Neural cell (in vitro differentiated cells): Measurements from ENCODE around the gene ADAP1. TPM values are rescaled to one million over a fixed set of nuclear protein-coding genes. Genes with fewer than 3 reads are reported as not detected.

Source experiments
- H2AFZ ChIP-seq: fragments of 200-600, 300-800 bp; sonication (generic), shearing (Covaris generic); 2 replicates; pipeline ENCODE4 v1.6.0; 2014; ENCODE audit warnings: low read depth, mild to moderate bottlenecking, antibody characterized with exemption, low read length, moderate library complexity
- H3F3A ChIP-seq: fragments of 200-600 bp; shearing (Covaris generic); 2 replicates; pipeline ENCODE4 v1.6.1; 2016; ENCODE audit warnings: mild to moderate bottlenecking, moderate library complexity, mixed read lengths, antibody characterized with exemption, low read length; ENCODE audit not compliant: insufficient read depth, poor library complexity, severe bottlenecking
- H3K27ac ChIP-seq: fragments of 200-600, 300-800 bp; sonication (generic), shearing (Covaris generic); 2 replicates; pipeline ENCODE4 v1.5.1; 2014; ENCODE audit warnings: mild to moderate bottlenecking, low read length, moderate library complexity
- H3K27me3 ChIP-seq: fragments of 300-800, 200-600 bp; sonication (generic), shearing (Covaris generic); 2 replicates; pipeline ENCODE4 v1.6.0; 2014; ENCODE audit warnings: mild to moderate bottlenecking, low read depth, low read length, moderate library complexity; ENCODE audit not compliant: insufficient read depth
- H3K36me3 ChIP-seq: fragments of 300-800, 200-600 bp; sonication (generic), shearing (Covaris generic); 2 replicates; pipeline ENCODE4 v1.5.1; 2014; ENCODE audit warnings: mild to moderate bottlenecking, antibody characterized with exemption, low read length, moderate library complexity; ENCODE audit not compliant: insufficient read depth
- H3K4me2 ChIP-seq: fragments of 300-800, 200-600 bp; sonication (generic), shearing (Covaris generic); 2 replicates; pipeline ENCODE4 v1.6.0; 2014; ENCODE audit warnings: mild to moderate bottlenecking, low read length
- H3K4me3 ChIP-seq: fragments of 300-800, 200-600 bp; sonication (generic), shearing (Covaris generic); 2 replicates; pipeline ENCODE4 v1.5.1; 2014; ENCODE audit warnings: mild to moderate bottlenecking, low read length, moderate library complexity
- H3K79me2 ChIP-seq: fragments of 200-600 bp; shearing (Covaris generic); replicated peaks from 2 replicates; pipeline ENCODE4 v1.6.0; 2014; ENCODE audit warnings: mild to moderate bottlenecking, low read length, moderate library complexity; ENCODE audit not compliant: insufficient read depth
- H3K9ac ChIP-seq: fragments of 300-800, 200-600 bp; sonication (generic), shearing (Covaris generic); 2 replicates; pipeline ENCODE4 v1.6.1; 2016; ENCODE audit warnings: mild to moderate bottlenecking, low read length, mixed read lengths
- H3K9me2 ChIP-seq: fragments of 200-600 bp; shearing (Covaris generic); 2 replicates; pipeline ENCODE4 v1.6.1; 2016; ENCODE audit warnings: mild to moderate bottlenecking, low read length, mixed read lengths; ENCODE audit not compliant: insufficient read depth
- H3K9me3 ChIP-seq: fragments of 200-600, 300-800 bp; sonication (generic), shearing (Covaris generic); 2 replicates; pipeline ENCODE4 v1.6.1; 2016; ENCODE audit warnings: mild to moderate bottlenecking, mixed run types, low read length, moderate library complexity, mixed read lengths
- H4K20me1 ChIP-seq: fragments of 200-600 bp; shearing (Covaris generic); 2 replicates; pipeline ENCODE4 v1.6.1; 2016; ENCODE audit warnings: mild to moderate bottlenecking, mixed run types; ENCODE audit not compliant: insufficient read depth
- EP300 ChIP-seq: fragments of 450-650 bp; conservative IDR thresholded peaks from 2 replicates; pipeline ENCODE4 v1.6.1; 2014; ENCODE audit warnings: antibody characterized with exemption, mild to moderate bottlenecking, moderate library complexity; ENCODE audit not compliant: poor library complexity, severe bottlenecking
- EZH2 ChIP-seq: fragments of 200-600, 300-800 bp; shearing (Covaris generic), sonication (generic); IDR thresholded peaks from 2 replicates; pipeline ENCODE4 v1.6.1; 2014; ENCODE audit warnings: antibody characterized with exemption, low read length, borderline replicate concordance, mild to moderate bottlenecking; ENCODE audit not compliant: insufficient read depth, poor library complexity, severe bottlenecking
- MXI1 ChIP-seq: fragments of 450-650 bp; conservative IDR thresholded peaks from 2 replicates; pipeline ENCODE4 v1.6.1; 2014; ENCODE audit warnings: antibody characterized with exemption, mild to moderate bottlenecking; ENCODE audit not compliant: poor library complexity, severe bottlenecking
- POLR2AphosphoS5 ChIP-seq: IDR thresholded peaks from 2 replicates; pipeline ENCODE4 v1.6.1; 2012
- RAD21 ChIP-seq: fragments of 450-650 bp; conservative IDR thresholded peaks from 2 replicates; pipeline ENCODE4 v1.6.1; 2014; ENCODE audit warnings: antibody characterized with exemption, mild to moderate bottlenecking, moderate library complexity
- SMC3 ChIP-seq: fragments of 450-650 bp; conservative IDR thresholded peaks from 2 replicates; pipeline ENCODE4 v1.6.1; 2014; ENCODE audit warnings: antibody characterized with exemption, mild to moderate bottlenecking, moderate library complexity; ENCODE audit not compliant: poor library complexity
- TAF1 ChIP-seq: IDR thresholded peaks from 2 replicates; pipeline ENCODE4 v1.6.1; 2012; ENCODE audit warnings: low read depth
- polyA plus RNA-seq: library from polyadenylated mRNA; depleted of rRNA; stranded (reverse); fragments of >200 nt; gene quantifications from 2 replicates; pipeline ENCODE4 v1.2.3, GENCODE V29; 2014
- TF ChIP-seq, protein P1 (sequence below): IDR thresholded peaks from 2 replicates; pipeline ENCODE4 v1.6.1; 2012; ENCODE audit warnings: borderline replicate concordance
- TF ChIP-seq, protein P2 (sequence below): fragments of 450-650 bp; IDR thresholded peaks from 2 replicates; pipeline ENCODE4 v1.5.1; 2014; ENCODE audit warnings: antibody characterized with exemption, mild to moderate bottlenecking, moderate library complexity; ENCODE audit not compliant: poor library complexity, severe bottlenecking

The ADAP1 gene
- polyA plus RNA-seq, 1 donor from 2014 or later, result 76.8 TPM

DNA sequence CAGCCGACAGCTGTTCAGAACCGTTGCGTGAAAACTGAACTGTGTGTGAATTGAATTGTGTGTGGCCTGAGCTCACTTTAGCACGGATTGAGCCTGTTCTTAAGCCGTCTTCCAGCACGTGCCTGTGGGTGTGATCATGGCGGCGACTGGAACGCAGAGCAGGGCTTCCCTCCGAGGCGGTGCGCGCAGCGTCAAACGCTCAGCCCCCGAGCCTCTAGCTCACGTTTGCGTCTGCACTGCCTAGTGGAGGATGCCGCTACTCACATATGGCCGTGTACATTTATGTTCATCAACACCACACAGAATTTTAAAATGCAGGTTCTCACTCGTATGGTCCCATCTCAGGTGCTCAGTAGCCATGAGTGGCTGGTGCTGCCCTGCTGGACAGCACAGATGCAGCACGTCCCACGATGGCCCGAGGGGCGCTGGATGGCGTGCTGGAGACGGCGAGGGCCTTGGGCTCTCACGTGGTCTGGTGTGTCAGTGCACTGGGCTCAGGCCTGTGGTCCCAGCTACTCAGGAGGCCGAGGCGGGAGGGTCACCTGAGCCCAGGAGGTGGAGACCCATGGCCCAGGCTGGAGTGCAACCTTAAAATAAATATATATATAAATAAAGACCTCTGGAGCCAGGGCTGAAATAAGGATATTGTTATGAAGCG is 100.2 kb downstream of the ADAP1 start:
- H3K9ac ChIP-seq, result no peak overlapping the region
- TF ChIP-seq POLR2AphosphoS5 (no peak), EZH2 (no peak), MXI1 (no peak), TAF1 (no peak), RAD21 (no peak), SMC3 (no peak), EP300 (no peak)
- TF ChIP-seq, protein P1, sequence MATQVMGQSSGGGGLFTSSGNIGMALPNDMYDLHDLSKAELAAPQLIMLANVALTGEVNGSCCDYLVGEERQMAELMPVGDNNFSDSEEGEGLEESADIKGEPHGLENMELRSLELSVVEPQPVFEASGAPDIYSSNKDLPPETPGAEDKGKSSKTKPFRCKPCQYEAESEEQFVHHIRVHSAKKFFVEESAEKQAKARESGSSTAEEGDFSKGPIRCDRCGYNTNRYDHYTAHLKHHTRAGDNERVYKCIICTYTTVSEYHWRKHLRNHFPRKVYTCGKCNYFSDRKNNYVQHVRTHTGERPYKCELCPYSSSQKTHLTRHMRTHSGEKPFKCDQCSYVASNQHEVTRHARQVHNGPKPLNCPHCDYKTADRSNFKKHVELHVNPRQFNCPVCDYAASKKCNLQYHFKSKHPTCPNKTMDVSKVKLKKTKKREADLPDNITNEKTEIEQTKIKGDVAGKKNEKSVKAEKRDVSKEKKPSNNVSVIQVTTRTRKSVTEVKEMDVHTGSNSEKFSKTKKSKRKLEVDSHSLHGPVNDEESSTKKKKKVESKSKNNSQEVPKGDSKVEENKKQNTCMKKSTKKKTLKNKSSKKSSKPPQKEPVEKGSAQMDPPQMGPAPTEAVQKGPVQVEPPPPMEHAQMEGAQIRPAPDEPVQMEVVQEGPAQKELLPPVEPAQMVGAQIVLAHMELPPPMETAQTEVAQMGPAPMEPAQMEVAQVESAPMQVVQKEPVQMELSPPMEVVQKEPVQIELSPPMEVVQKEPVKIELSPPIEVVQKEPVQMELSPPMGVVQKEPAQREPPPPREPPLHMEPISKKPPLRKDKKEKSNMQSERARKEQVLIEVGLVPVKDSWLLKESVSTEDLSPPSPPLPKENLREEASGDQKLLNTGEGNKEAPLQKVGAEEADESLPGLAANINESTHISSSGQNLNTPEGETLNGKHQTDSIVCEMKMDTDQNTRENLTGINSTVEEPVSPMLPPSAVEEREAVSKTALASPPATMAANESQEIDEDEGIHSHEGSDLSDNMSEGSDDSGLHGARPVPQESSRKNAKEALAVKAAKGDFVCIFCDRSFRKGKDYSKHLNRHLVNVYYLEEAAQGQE, result no peak
- TF ChIP-seq, protein P2, sequence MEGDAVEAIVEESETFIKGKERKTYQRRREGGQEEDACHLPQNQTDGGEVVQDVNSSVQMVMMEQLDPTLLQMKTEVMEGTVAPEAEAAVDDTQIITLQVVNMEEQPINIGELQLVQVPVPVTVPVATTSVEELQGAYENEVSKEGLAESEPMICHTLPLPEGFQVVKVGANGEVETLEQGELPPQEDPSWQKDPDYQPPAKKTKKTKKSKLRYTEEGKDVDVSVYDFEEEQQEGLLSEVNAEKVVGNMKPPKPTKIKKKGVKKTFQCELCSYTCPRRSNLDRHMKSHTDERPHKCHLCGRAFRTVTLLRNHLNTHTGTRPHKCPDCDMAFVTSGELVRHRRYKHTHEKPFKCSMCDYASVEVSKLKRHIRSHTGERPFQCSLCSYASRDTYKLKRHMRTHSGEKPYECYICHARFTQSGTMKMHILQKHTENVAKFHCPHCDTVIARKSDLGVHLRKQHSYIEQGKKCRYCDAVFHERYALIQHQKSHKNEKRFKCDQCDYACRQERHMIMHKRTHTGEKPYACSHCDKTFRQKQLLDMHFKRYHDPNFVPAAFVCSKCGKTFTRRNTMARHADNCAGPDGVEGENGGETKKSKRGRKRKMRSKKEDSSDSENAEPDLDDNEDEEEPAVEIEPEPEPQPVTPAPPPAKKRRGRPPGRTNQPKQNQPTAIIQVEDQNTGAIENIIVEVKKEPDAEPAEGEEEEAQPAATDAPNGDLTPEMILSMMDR, result no peak
- H3K4me2 ChIP-seq, result no peak overlapping the region
- H3K4me3 ChIP-seq, result no peak overlapping the region
- H3K79me2 ChIP-seq, result no peaks in the 10 kb centered on the region
- no peak overlapping the region for H3K27ac ChIP-seq
- H2AFZ ChIP-seq, result no peak overlapping the region
- no peaks in the 10 kb centered on the region for H3K9me3 ChIP-seq
- no peaks in the 10 kb centered on the region for H3K27me3 ChIP-seq
- H3F3A ChIP-seq, result no peaks in the 10 kb centered on the region
- H3K9me2 ChIP-seq, result no peaks in the 10 kb centered on the region
- no peaks in the 10 kb centered on the region for H4K20me1 ChIP-seq
- no peaks in the 10 kb centered on the region for H3K36me3 ChIP-seq

DNA sequence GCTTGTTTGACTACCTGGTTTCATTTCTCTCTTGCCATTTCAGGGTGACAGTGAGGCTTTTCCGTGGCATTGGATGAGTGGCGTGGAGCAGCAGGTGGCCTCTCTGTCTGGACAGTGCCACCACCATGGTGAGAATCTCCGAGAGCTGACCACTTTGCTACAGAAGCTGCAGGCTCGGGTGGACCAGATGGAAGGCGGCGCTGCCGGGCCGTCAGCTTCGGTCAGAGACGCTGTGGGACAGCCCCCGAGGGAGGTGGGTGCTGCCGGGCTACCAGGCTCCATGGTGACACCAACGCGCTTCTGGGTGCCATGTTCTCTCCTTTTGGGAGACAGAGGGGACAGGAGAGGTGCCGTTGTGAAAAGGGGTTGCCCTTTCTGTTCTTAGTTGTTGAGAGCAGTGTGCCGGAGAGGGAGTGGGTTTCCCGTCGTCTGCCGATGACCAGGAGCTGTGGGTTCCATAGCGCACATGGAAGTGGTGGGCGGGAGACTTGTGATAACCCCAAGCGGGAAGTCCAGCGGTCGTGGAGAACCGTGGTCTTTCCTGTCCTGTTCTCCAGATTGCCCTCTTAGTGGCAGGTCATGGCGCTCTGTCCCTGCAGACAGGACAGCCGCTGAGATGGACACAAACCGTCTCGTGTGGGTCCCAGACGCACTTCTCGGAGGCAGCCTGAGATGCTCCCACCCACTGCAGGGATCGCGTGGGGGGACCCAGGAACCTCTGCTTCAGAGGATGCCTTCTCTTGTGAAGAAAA is 100.9 kb downstream of the ADAP1 start:
- no peak overlapping the region for H3K9ac ChIP-seq
- H3K4me3 ChIP-seq, result no peak overlapping the region
- H4K20me1 ChIP-seq, result no peaks in the 10 kb centered on the region
- H3K9me2 ChIP-seq, result no peaks in the 10 kb centered on the region
- no peak overlapping the region for H3K27ac ChIP-seq
- TF ChIP-seq SMC3, result no peak
- no peak for TF ChIP-seq MXI1
- TF ChIP-seq POLR2AphosphoS5, result no peak
- TF ChIP-seq TAF1, result no peak
- no peak for TF ChIP-seq EZH2
- TF ChIP-seq, protein P2, result no peak
- TF ChIP-seq, protein P1, result no peak
- TF ChIP-seq RAD21, result no peak
- TF ChIP-seq EP300, result no peak
- no peaks in the 10 kb centered on the region for H3K9me3 ChIP-seq
- no peaks in the 10 kb centered on the region for H3K79me2 ChIP-seq
- H3K36me3 ChIP-seq, result no peaks in the 10 kb centered on the region
- no peak overlapping the region for H2AFZ ChIP-seq
- no peak overlapping the region for H3K4me2 ChIP-seq
- no peaks in the 10 kb centered on the region for H3F3A ChIP-seq
- H3K27me3 ChIP-seq, result no peaks in the 10 kb centered on the region
